Mesendoderm (in vitro differentiated cells): Measurements from ENCODE around the gene UPF2.

ENCODE experiments used
- DNase-seq: peaks from one replicate; pipeline ENCODE4 v3.0.0; 2013
- H2AK5ac ChIP-seq: 2 replicates; pipeline ENCODE4 v1.6.1; 2013; ENCODE audit warnings: low read length, inconsistent platforms
- H2BK120ac ChIP-seq: 2 replicates; pipeline ENCODE4 v1.6.1; 2013; ENCODE audit warnings: low read depth, mild to moderate bottlenecking, low read length, moderate library complexity, mixed read lengths
- H2BK15ac ChIP-seq: replicated peaks from 2 replicates; pipeline ENCODE4 v1.6.1; 2013; ENCODE audit warnings: low read depth, mild to moderate bottlenecking, moderate library complexity
- H2BK5ac ChIP-seq: 2 replicates; pipeline ENCODE4 v1.6.1; 2013; ENCODE audit warnings: low read length, inconsistent platforms
- H3K18ac ChIP-seq: 2 replicates; pipeline ENCODE4 v1.6.1; 2013; ENCODE audit warnings: mild to moderate bottlenecking, low read length, mixed read lengths
- H3K23ac ChIP-seq: one replicate; pipeline ENCODE4 v1.6.1; 2013; ENCODE audit warnings: low read length
- H3K27ac ChIP-seq: 2 replicates; pipeline ENCODE4 v1.5.1; 2013; ENCODE audit warnings: low read depth, mild to moderate bottlenecking, inconsistent platforms, low read length, moderate library complexity
- H3K27me3 ChIP-seq: 2 replicates; pipeline ENCODE4 v1.6.1; 2013; ENCODE audit warnings: low read length, control low read depth, mild to moderate bottlenecking, inconsistent platforms; ENCODE audit not compliant: insufficient read depth, poor library complexity
- H3K36me3 ChIP-seq: 2 replicates; pipeline ENCODE4 v1.6.1; 2013; ENCODE audit warnings: low read length, inconsistent platforms; ENCODE audit not compliant: control insufficient read depth, insufficient read depth
- H3K4ac ChIP-seq: one replicate; pipeline ENCODE4 v1.6.1; 2013; ENCODE audit warnings: low read depth, mild to moderate bottlenecking, low read length, moderate library complexity
- H3K4me1 ChIP-seq: 2 replicates; pipeline ENCODE4 v1.6.1; 2013; ENCODE audit warnings: low read depth, low read length, inconsistent platforms; ENCODE audit not compliant: control insufficient read depth
- H3K4me2 ChIP-seq: 2 replicates; pipeline ENCODE4 v1.6.1; 2013; ENCODE audit warnings: low read length
- H3K4me3 ChIP-seq: 2 replicates; pipeline ENCODE4 v1.5.1; 2013; ENCODE audit warnings: mild to moderate bottlenecking, low read length
- H3K56ac ChIP-seq: one replicate; pipeline ENCODE4 v1.6.1; 2013; ENCODE audit warnings: low read length
- H3K79me1 ChIP-seq: 2 replicates; pipeline ENCODE4 v1.6.1; 2013; ENCODE audit warnings: low read length, inconsistent platforms
- H3K79me2 ChIP-seq: 2 replicates; pipeline ENCODE4 v1.6.1; 2013; ENCODE audit warnings: mild to moderate bottlenecking, low read length; ENCODE audit not compliant: control insufficient read depth, insufficient read depth
- H3K9ac ChIP-seq: 2 replicates; pipeline ENCODE4 v1.6.1; 2013; ENCODE audit warnings: low read length, inconsistent platforms
- H4K5ac ChIP-seq: one replicate; pipeline ENCODE4 v1.6.1; 2013; ENCODE audit warnings: low read length
- H4K8ac ChIP-seq: one replicate; pipeline ENCODE4 v1.6.1; 2013; ENCODE audit warnings: low read depth, mild to moderate bottlenecking, control low read depth, low read length, moderate library complexity
- WGBS: extraction: QIAGEN DNeasy Blood & Tissue Kit; methylation state at CpG from one replicate; pipeline ENCODE4 v1.1.7; 2013; ENCODE audit warnings: low lambda C conversion rate, missing lambda C conversion rate; ENCODE audit not compliant: insufficient coverage; ENCODE audit errors: extremely low coverage; 5-methylcytosine and 5-hydroxymethylcytosine counted together

Gene UPF2

GRCh38 chr10:11885437-11886137 lies 157.0 kb downstream of the UPF2 start:
- Histone ChIP-seq H3K23ac (no peak overlapping the region), H3K4me3 (no peak overlapping the region), H2AK5ac (no peak overlapping the region), H4K8ac (no peak overlapping the region), H3K9ac (no peak overlapping the region), H3K4me1 (no peaks in the 10 kb centered on the region), H3K36me3 (no peaks in the 10 kb centered on the region), H2BK120ac (no peak overlapping the region), H3K79me1 (no peaks in the 10 kb centered on the region), H3K27me3 (no peaks in the 10 kb centered on the region), H3K79me2 (no peaks in the 10 kb centered on the region), H4K5ac (no peak overlapping the region), H3K4me2 (no peak overlapping the region), H3K4ac (no peak overlapping the region), H2BK15ac (no peak overlapping the region), H2BK5ac (no peak overlapping the region), H3K18ac (no peak overlapping the region), H3K27ac (no peak overlapping the region), H3K56ac (no peak overlapping the region)
- WGBS: no CpG with 5 or more reads among the region's 13 CpGs
- no peak for DNase-seq

- no peak for DNase-seq
- Histone ChIP-seq H4K5ac (no peak overlapping the region), H3K4me2 (no peak overlapping the region), H3K18ac (no peak overlapping the region), H3K9ac (no peak overlapping the region), H2BK120ac (no peak overlapping the region), H3K4me3 (no peak overlapping the region), H2BK5ac (no peak overlapping the region), H2BK15ac (no peak overlapping the region), H3K4me1 (no peaks in the 10 kb centered on the region), H3K36me3 (no peaks in the 10 kb centered on the region), H3K4ac (no peak overlapping the region), H3K79me1 (no peaks in the 10 kb centered on the region), H3K27me3 (no peaks in the 10 kb centered on the region), H3K79me2 (no peaks in the 10 kb centered on the region), H3K27ac (no peak overlapping the region), H3K56ac (no peak overlapping the region), H4K8ac (no peak overlapping the region), H2AK5ac (no peak overlapping the region), H3K23ac (no peak overlapping the region)
- WGBS: no CpG with 5 or more reads among the region's 7 CpGs
Observed at GRCh38 chr10:11884706-11885423, 157.7 kb downstream of the UPF2 start.

- no peak overlapping the region for H2BK15ac ChIP-seq
- no peaks in the 10 kb centered on the region for H3K79me1 ChIP-seq
- no peak for DNase-seq
- no peaks in the 10 kb centered on the region for H3K27me3 ChIP-seq
- H3K18ac ChIP-seq: no peak overlapping the region
- H3K56ac ChIP-seq: no peak overlapping the region
- H4K5ac ChIP-seq: no peak overlapping the region
- peak overlapping the region; percentile 27 for H2AK5ac ChIP-seq
- H3K4me3 ChIP-seq: no peak overlapping the region
- H3K4me2 ChIP-seq: no peak overlapping the region
- no CpG with 5 or more reads among the region's 14 CpGs for WGBS
- H2BK120ac ChIP-seq: no peak overlapping the region
- H3K9ac ChIP-seq: no peak overlapping the region
- H3K4me1 ChIP-seq: no peaks in the 10 kb centered on the region
- H4K8ac ChIP-seq: no peak overlapping the region
- H3K36me3 ChIP-seq: no peaks in the 10 kb centered on the region
- H3K23ac ChIP-seq: no peak overlapping the region
- no peak overlapping the region for H3K4ac ChIP-seq
- no peak overlapping the region for H3K27ac ChIP-seq
- no peak overlapping the region for H2BK5ac ChIP-seq
- H3K79me2 ChIP-seq: no peaks in the 10 kb centered on the region
Observed at GRCh38 chr10:11882646-11883375, 159.8 kb downstream of the UPF2 start.

GRCh38 chr10:11881477-11882417 lies 160.9 kb downstream of the UPF2 start:
- no peaks in the 10 kb centered on the region for H3K79me1 ChIP-seq
- H2AK5ac ChIP-seq: peak overlapping the region; percentile 46
- H2BK5ac ChIP-seq: peak overlapping the region; percentile 9
- H3K4ac ChIP-seq: no peak overlapping the region
- no peak overlapping the region for H3K4me2 ChIP-seq
- H3K27ac ChIP-seq: no peak overlapping the region
- H3K36me3 ChIP-seq: no peaks in the 10 kb centered on the region
- no peak overlapping the region for H3K23ac ChIP-seq
- H2BK15ac ChIP-seq: no peak overlapping the region
- no CpG with 5 or more reads among the region's 21 CpGs for WGBS
- H3K27me3 ChIP-seq: no peaks in the 10 kb centered on the region
- DNase-seq: peak; percentile 91
- peak overlapping the region; percentile 72 for H3K56ac ChIP-seq
- no peak overlapping the region for H3K4me3 ChIP-seq
- no peak overlapping the region for H4K5ac ChIP-seq
- H3K18ac ChIP-seq: no peak overlapping the region
- no peak overlapping the region for H4K8ac ChIP-seq
- H2BK120ac ChIP-seq: no peak overlapping the region
- no peaks in the 10 kb centered on the region for H3K4me1 ChIP-seq
- H3K79me2 ChIP-seq: no peaks in the 10 kb centered on the region
- H3K9ac ChIP-seq: no peak overlapping the region

- Histone ChIP-seq H2BK15ac (no peak overlapping the region), H3K27me3 (no peaks in the 10 kb centered on the region), H4K5ac (no peak overlapping the region), H3K27ac (no peak overlapping the region), H3K18ac (no peak overlapping the region), H2BK120ac (no peak overlapping the region), H3K79me2 (no peaks in the 10 kb centered on the region), H2BK5ac (no peak overlapping the region), H3K4me3 (no peak overlapping the region), H3K4me2 (no peak overlapping the region), H3K4ac (no peak overlapping the region), H3K23ac (no peak overlapping the region), H2AK5ac (no peak overlapping the region), H3K36me3 (no peaks in the 10 kb centered on the region), H3K79me1 (no peaks in the 10 kb centered on the region), H4K8ac (no peak overlapping the region), H3K4me1 (no peaks in the 10 kb centered on the region), H3K9ac (no peak overlapping the region), H3K56ac (no peak overlapping the region)
- WGBS: no CpG with 5 or more reads among the region's 11 CpGs
- no peak for DNase-seq
Observed at GRCh38 chr10:11881030-11881476, 161.6 kb downstream of the UPF2 start.
